Caco-2 (cell line): ENCODE measurements around the gene RNASE7. TPM values are rescaled to one million over a fixed set of nuclear protein-coding genes. Genes with fewer than 3 reads are reported as not detected.

ENCODE experiments used
- BruUV-seq: library from RNA; stranded (reverse); fragments of 400-500 nt; replicated peaks from 2 replicates; lab custom pipeline; 2021; lab: Mats Ljungman, UMichigan
- CTCF ChIA-PET: fragments of 300-600 bp; sonication (Branson Sonifier 250); formaldehyde crosslinking; loops from one replicate; lab custom pipeline; 2022; ENCODE audit warnings: antibody characterized with exemption; lab: Charles Lee
- POLR2A ChIA-PET: fragments of 300-600 bp; sonication (Branson Sonifier 250); formaldehyde crosslinking; loops from one replicate; lab custom pipeline; 2022; ENCODE audit warnings: antibody characterized with exemption; lab: Charles Lee
- DNase-seq, 2 experiments: peaks; one replicate each; pipeline versions ENCODE4 v3.0.0 to v3.0.0-alpha.2; 2020 to 2022
- H3K27me3 ChIP-seq: replicated peaks from 2 replicates; pipeline ENCODE4 v1.6.0; 2011; ENCODE audit warnings: low read length; ENCODE audit not compliant: control insufficient read depth, insufficient read depth
- H3K36me3 ChIP-seq: 2 replicates; pipeline ENCODE4 v1.5.1; 2011; ENCODE audit warnings: low read length; ENCODE audit not compliant: control insufficient read depth, insufficient read depth
- H3K4me1 ChIP-seq: fragments of 250-450 bp; sonication (Bioruptor Pico); 2 replicates; pipeline ENCODE4 v1.5.1; 2020; ENCODE audit warnings: mild to moderate bottlenecking
- H3K4me3 ChIP-seq: 2 replicates; pipeline ENCODE4 v1.5.1; 2011; ENCODE audit warnings: low read depth, mild to moderate bottlenecking, control low read depth, low read length
- H3K9me3 ChIP-seq: fragments of 250-450 bp; sonication (Bioruptor Pico); 2 replicates; pipeline ENCODE4 v1.5.1; 2020; ENCODE audit warnings: mild to moderate bottlenecking, moderate library complexity
- H3K27ac Mint-ChIP-seq: one replicate; pipeline ENCODE4 v1.8.0; 2022; ENCODE audit warnings: mixed read lengths; ENCODE audit not compliant: unreplicated experiment
- H3K27me3 Mint-ChIP-seq: one replicate; pipeline ENCODE4 v1.8.0; 2022; ENCODE audit warnings: mixed read lengths; ENCODE audit not compliant: insufficient read depth, unreplicated experiment
- H3K36me3 Mint-ChIP-seq: one replicate; pipeline ENCODE4 v1.8.0; 2022; ENCODE audit warnings: mild to moderate bottlenecking, mixed read lengths; ENCODE audit not compliant: insufficient read depth, unreplicated experiment
- H3K4me1 Mint-ChIP-seq: one replicate; pipeline ENCODE4 v1.8.0; 2022; ENCODE audit warnings: low read depth, mixed read lengths; ENCODE audit not compliant: unreplicated experiment
- H3K4me3 Mint-ChIP-seq: one replicate; pipeline ENCODE4 v1.8.0; 2022; ENCODE audit warnings: mild to moderate bottlenecking, moderate library complexity, mixed read lengths; ENCODE audit not compliant: unreplicated experiment
- H3K9me3 Mint-ChIP-seq: one replicate; pipeline ENCODE4 v1.8.0; 2022; ENCODE audit warnings: mixed read lengths; ENCODE audit not compliant: unreplicated experiment
- intact Hi-C: fragments of 100-400 bp; cut with micrococcal nuclease; formaldehyde crosslinking; loops from one replicate; pipeline ENCODE4 v1.10.0; 2022; ENCODE audit not compliant: unreplicated experiment
- total RNA-seq: library from RNA; stranded (reverse); gene quantifications from 2 replicates; pipeline ENCODE4 v1.2.3, GENCODE V29; 2022
- TF ChIP-seq, protein P1 (sequence below), 2 experiments: fragments of 200-600 bp in 1 of 2; IDR thresholded peaks; 1 replicate in 1 of 2; 2 replicates in 1 of 2; pipeline versions ENCODE4 v1.5.1 to v1.8.0; 2011 to 2022; ENCODE audit warnings: antibody characterized with exemption in 1 of 2, control low read depth in 1 of 2, inconsistent platforms in 1 of 2, low read depth in 1 of 2, low read length in 1 of 2, mild to moderate bottlenecking in 1 of 2, moderate library complexity in 1 of 2; ENCODE audit not compliant: insufficient read depth in 1 of 2, severe bottlenecking in 1 of 2, unreplicated experiment in 1 of 2

Gene RNASE7
- total RNA-seq, 1 experiment from 2014 or later: not detected

DNA sequence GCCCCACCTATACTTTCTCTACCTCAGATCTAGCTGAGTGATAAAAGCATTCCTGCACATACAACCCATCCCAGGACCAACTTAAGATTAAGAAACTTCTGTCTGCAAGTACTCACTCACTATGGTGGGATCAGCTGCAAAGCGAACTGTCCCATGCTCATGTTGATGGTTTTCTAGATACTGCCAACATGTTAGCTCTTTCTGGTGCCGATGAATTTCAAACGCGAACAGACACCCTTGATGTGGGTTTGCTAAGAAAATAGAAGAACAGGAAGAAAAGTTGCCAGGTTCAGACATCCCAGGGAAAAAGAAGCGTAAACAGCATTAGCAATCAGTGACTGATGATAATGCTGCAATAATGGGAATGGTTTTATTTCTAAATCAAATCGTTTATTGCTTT, 44.6 kb upstream of the RNASE7 start:
- Mint-ChIP-seq H3K27me3 (no peaks in the 10 kb centered on the region), H3K9me3 (no peaks in the 10 kb centered on the region), H3K4me1 (peaks cover 9% of the 10 kb centered on the region), H3K4me3 (no peak overlapping the region), H3K27ac (no peak overlapping the region), H3K36me3 (peaks cover 38% of the 10 kb centered on the region)
- ChIA-PET POLR2A (interaction anchor here (0.6 kb wide), 1 partner anchor 90 kb away, joined by 3 read pairs; no protein-coding TSS in a partner anchor), CTCF (interaction anchor here (0.5 to 3.1 kb wide), 6 partner anchors 17 to 580 kb away, joined by 3 to 22 read pairs (median 6); no protein-coding TSS in a partner anchor)
- no peak overlapping the region for H3K4me3 ChIP-seq
- H3K36me3 ChIP-seq: peaks cover under 1% of the 10 kb centered on the region
- H3K27me3 ChIP-seq: no peaks in the 10 kb centered on the region
- no peaks in the 10 kb centered on the region for H3K9me3 ChIP-seq
- DNase-seq: no peak
- H3K4me1 ChIP-seq: peaks cover 17% of the 10 kb centered on the region; the same call in 1 of the 2 replicates
- TF ChIP-seq, protein P1, sequence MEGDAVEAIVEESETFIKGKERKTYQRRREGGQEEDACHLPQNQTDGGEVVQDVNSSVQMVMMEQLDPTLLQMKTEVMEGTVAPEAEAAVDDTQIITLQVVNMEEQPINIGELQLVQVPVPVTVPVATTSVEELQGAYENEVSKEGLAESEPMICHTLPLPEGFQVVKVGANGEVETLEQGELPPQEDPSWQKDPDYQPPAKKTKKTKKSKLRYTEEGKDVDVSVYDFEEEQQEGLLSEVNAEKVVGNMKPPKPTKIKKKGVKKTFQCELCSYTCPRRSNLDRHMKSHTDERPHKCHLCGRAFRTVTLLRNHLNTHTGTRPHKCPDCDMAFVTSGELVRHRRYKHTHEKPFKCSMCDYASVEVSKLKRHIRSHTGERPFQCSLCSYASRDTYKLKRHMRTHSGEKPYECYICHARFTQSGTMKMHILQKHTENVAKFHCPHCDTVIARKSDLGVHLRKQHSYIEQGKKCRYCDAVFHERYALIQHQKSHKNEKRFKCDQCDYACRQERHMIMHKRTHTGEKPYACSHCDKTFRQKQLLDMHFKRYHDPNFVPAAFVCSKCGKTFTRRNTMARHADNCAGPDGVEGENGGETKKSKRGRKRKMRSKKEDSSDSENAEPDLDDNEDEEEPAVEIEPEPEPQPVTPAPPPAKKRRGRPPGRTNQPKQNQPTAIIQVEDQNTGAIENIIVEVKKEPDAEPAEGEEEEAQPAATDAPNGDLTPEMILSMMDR (IDR thresholded peaks at IDR 0.05; ENCODE audit: insufficient read depth in 1 of 2, low read depth in 1 of 2, low read length in 1 of 2, severe bottlenecking in 1 of 2, unreplicated experiment in 1 of 2): no peak
- BruUV-seq: no TSS peak
- intact Hi-C loops: no loop called here

DNA sequence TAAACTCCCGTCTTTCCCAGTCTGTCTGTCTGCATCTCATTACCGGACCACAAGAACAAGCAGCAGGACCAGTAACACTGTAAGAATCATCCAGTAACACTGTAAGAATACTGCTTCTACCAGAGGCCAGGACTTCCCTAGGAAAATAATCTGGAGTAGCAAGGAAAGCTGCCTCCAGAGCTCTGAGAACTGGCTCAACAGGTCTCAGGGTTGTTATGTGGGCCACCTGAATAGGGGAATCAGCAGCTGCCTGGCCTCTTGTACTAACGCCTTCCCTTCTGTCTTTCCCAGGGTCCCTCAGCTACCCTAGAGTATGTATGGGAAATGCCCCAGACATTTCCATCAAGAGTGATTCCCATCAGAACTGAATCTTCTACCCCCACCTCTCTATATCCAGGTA, 44.0 kb upstream of the RNASE7 start:
- Histone ChIP-seq H3K4me3 (no peak overlapping the region), H3K27me3 (no peaks in the 10 kb centered on the region), H3K9me3 (no peaks in the 10 kb centered on the region), H3K4me1 (peaks cover 17% of the 10 kb centered on the region; the same call in 1 of the 2 replicates), H3K36me3 (no peaks in the 10 kb centered on the region)
- ChIA-PET POLR2A (no interaction called here), CTCF (interaction anchor here (1.3 to 3.1 kb wide), 5 partner anchors 17 to 141 kb away, joined by 5 to 22 read pairs (median 7); no protein-coding TSS in a partner anchor)
- DNase-seq: peak in 1 of 2 experiments; percentile 25
- Mint-ChIP-seq H3K36me3 (peaks cover 34% of the 10 kb centered on the region), H3K27me3 (no peaks in the 10 kb centered on the region), H3K9me3 (no peaks in the 10 kb centered on the region), H3K4me3 (no peak overlapping the region), H3K27ac (no peak overlapping the region), H3K4me1 (peaks cover 9% of the 10 kb centered on the region)
- intact Hi-C loops: no loop called here
- no TSS peak for BruUV-seq
- TF ChIP-seq, protein P1 (IDR thresholded peaks at IDR 0.05; ENCODE audit: insufficient read depth in 1 of 2, low read depth in 1 of 2, low read length in 1 of 2, severe bottlenecking in 1 of 2, unreplicated experiment in 1 of 2): no peak

DNA sequence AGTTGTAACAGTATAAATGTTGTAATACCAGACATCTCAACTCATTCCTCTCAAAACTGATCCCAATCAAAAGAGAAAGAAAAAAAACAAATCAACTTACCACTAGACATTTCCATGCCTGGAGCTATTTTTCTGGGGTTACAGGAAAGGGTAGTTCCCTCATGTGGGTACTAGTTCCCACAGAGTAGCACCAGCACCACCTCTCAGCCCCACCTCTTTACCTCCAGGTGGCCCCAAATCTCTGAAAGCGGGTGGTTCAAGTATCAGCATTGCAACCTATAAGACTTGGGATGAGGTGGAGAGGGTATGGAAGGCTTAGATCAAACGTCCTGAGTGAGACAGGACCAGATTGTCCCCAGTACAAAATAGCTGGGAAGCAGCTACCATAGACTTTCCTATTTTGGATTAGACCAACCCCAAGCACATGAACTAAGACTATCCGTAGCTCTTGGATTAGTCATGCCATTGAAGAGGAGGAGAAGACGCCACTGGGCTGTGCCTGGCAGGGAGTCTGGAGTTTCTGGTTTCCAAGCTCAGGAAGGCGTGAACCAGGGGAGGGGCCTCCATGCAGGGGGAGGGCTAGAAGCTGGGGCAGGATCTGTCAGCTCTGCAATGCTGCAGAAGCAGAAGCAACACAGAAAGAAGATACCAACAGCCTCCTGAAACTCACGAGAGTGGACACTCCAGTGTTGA, 43.3 kb upstream of the RNASE7 start, which contains the start of gene SLC39A2:
SLC39A2 (plus strand) TSS at position 620 of the 693 bp plus-strand sequence. CDS start 154 bp downstream, outside the sequence.
- Histone ChIP-seq H3K36me3 (no peaks in the 10 kb centered on the region), H3K9me3 (no peaks in the 10 kb centered on the region), H3K27me3 (no peaks in the 10 kb centered on the region), H3K4me3 (no peak within 1 kb of the TSS), H3K4me1 (peaks cover 17% of the 10 kb centered on the region; the same call in 1 of the 2 replicates)
- DNase-seq: no peak
- intact Hi-C loops: no loop called here
- ChIA-PET CTCF (interaction anchor here (1.5 to 3.1 kb wide), 4 partner anchors 16 to 141 kb away, joined by 6 to 22 read pairs (median 11); no protein-coding TSS in a partner anchor), POLR2A (interaction anchor here (0.5 to 0.6 kb wide), 2 partner anchors 26 to 384 kb away, joined by 3 to 6 read pairs; no protein-coding TSS in a partner anchor)
- TF ChIP-seq, protein P1 (IDR thresholded peaks at IDR 0.05; ENCODE audit: insufficient read depth in 1 of 2, low read depth in 1 of 2, low read length in 1 of 2, severe bottlenecking in 1 of 2, unreplicated experiment in 1 of 2): no peak
- Mint-ChIP-seq H3K36me3 (peaks cover 27% of the 10 kb centered on the region), H3K27ac (no peak within 1 kb of the TSS), H3K4me1 (peaks cover 9% of the 10 kb centered on the region), H3K27me3 (no peaks in the 10 kb centered on the region), H3K9me3 (no peaks in the 10 kb centered on the region), H3K4me3 (no peak within 1 kb of the TSS)
- no TSS peak for BruUV-seq
